ENCODE measurements around the gene MAP3K10.
"Not testable (repeated sequence)": the region's sequence is repeated elsewhere in the genome, so short reads cannot be mapped to it uniquely, and the experiment has no call there.

Gene MAP3K10

DNA sequence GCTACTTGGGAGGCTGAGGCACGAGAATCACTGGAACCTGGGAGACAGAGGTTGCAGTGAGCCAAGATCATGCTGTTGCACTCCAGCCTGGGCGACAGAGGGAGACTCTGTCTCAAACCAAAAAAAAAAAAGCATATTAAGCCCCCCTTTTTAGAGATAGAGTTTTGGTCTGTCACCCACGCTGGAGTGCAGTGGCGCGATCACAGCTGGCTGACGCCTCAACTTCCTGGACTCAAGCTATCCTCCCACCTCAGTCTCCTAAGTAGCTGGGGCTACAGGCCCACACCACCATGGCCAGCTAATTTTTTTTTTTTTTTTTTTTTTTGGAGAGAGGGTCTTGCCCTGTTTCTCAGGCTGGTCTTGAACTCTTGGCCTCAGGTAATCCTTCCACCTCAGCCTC, 34.2 kb upstream of the MAP3K10 start:
- Histone ChIP-seq H3K27me3 (ENCODE audit: insufficient read depth, low read length) (peaks cover 2% of the 10 kb centered on the region), H3K36me3 (ENCODE audit: insufficient read depth, low read length) (no peaks in the 10 kb centered on the region), H3K9me3 (ENCODE audit: low read length) (no peaks in the 10 kb centered on the region), H3K4me1 (ENCODE audit: insufficient read depth, low read length) (no peaks in the 10 kb centered on the region), H2AFZ (ENCODE audit: low read depth, low read length) (no peak overlapping the region), H3K4me3 (ENCODE audit: low read length) (no peak overlapping the region)

DNA sequence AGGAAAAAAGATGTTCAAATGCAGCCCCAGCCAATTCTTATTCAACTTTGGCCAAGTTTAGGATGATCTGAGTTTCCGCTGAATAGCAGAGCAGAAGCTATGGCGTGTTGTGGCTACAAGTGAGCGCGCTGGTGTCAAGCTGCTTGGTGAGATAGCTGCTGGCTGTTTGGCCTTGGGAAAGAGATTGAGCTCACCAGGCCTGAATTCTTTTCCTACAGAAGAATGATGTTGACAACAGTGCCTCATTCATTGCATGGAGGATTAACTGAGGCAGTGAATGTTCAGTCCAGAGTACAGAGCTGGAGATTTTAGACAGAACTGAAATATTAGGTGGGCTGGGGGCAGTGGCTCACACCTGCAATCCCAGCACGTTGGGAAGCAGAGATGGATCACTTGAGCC, 31.5 kb upstream of the MAP3K10 start:
- Histone ChIP-seq H3K4me3 (ENCODE audit: low read length) (no peak overlapping the region), H3K4me1 (ENCODE audit: insufficient read depth, low read length) (no peaks in the 10 kb centered on the region)

DNA sequence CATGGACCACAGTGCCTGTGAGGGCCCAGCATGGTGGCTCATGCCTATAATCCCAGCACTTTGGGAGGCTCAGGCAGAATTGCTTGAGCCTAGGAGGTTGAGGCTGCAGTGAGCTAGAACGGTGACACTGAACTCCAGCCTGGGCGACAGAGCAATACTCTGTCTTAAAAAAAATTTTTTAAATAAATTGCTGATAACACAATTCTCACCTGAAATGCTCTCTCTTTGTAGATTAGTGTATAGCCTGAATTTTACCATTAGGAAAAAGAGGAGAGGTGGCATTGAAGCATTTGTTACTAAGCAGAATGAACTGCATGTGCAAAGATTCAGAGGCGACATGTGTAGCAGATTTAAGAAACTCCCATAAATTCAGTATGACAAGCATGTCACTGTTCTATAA, 29.1 kb upstream of the MAP3K10 start:
- Histone ChIP-seq H3K36me3 (ENCODE audit: insufficient read depth, low read length) (no peaks in the 10 kb centered on the region), H3K4me1 (ENCODE audit: insufficient read depth, low read length) (no peaks in the 10 kb centered on the region), H3K4me3 (ENCODE audit: low read length) (no peak overlapping the region), H3K9me3 (ENCODE audit: low read length) (no peaks in the 10 kb centered on the region), H2AFZ (ENCODE audit: low read depth, low read length) (no peak overlapping the region), H3K27me3 (ENCODE audit: insufficient read depth, low read length) (no peaks in the 10 kb centered on the region)

More for the DNA sequence above, 31.5 kb upstream of the MAP3K10 start:
- Histone ChIP-seq H3K9me3 (ENCODE audit: low read length) (no peaks in the 10 kb centered on the region), H2AFZ (ENCODE audit: low read depth, low read length) (no peak overlapping the region), H3K27me3 (ENCODE audit: insufficient read depth, low read length) (no peaks in the 10 kb centered on the region), H3K36me3 (ENCODE audit: insufficient read depth, low read length) (no peaks in the 10 kb centered on the region)

DNA sequence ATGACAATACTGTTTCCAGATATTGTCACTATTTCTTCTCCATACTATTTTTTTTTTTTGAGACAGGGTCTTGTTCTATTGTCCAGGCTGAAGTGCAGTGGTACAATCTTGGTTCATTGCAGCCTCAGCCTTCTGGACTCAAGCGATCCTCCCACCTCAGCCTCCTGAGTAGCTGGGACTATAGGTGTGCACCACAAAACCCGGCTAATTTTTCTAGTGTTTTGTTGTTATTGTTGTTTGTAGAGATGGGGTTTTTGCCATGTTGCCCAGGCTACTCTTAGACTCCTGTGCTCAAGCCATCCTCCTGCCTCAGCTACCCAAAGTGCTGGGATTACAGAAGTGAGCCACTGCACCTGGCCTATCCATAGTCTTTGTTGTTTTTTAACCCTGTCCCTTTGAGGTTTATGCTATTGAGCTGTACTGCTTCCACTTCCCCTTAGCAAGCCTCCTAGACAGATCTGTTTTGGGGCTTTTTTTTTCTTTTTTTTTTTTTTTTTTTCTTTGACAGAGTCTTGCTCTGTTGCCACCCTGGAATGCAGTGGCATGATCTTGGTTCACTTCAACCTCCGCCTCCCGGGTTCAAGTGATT, 27.6 kb upstream of the MAP3K10 start:
- Histone ChIP-seq H3K27me3 (ENCODE audit: insufficient read depth, low read length) (no peaks in the 10 kb centered on the region), H3K9me3 (ENCODE audit: low read length) (no peaks in the 10 kb centered on the region), H2AFZ (ENCODE audit: low read depth, low read length) (no peak overlapping the region), H3K36me3 (ENCODE audit: insufficient read depth, low read length) (no peaks in the 10 kb centered on the region), H3K4me1 (ENCODE audit: insufficient read depth, low read length) (no peaks in the 10 kb centered on the region), H3K4me3 (ENCODE audit: low read length) (no peak overlapping the region)

DNA sequence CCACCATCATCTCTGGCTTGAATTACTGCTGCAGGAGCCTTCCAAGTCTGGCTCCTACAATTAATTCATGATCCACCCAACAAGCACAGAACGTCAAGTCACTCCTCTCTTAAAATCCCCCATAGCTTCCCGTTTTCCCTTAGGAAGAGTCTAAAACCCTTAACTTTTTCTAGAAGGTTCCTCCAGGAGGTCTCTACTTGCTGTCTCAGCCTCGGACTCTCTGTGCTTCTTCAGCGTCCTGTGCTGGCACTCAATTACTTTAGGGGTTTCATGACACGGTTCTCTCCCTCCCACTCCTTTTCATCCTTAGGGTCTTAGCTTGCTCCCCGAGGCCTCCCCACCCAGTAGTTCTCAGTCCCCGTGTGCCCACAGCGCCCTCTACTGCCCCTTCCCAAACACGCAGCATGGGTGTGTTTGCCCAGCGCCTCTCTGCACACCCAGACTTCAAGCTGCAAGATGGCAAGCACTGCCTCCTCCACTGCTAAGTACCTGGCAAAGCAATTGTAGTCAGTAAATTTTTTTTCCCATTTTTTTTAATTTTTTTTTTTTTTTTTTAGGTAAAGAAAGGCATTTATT, 25.8 kb upstream of the MAP3K10 start:
- Histone ChIP-seq H3K9me3 (ENCODE audit: low read length) (no peaks in the 10 kb centered on the region), H3K4me3 (ENCODE audit: low read length) (no peak overlapping the region), H3K36me3 (ENCODE audit: insufficient read depth, low read length) (no peaks in the 10 kb centered on the region), H2AFZ (ENCODE audit: low read depth, low read length) (no peak overlapping the region), H3K4me1 (ENCODE audit: insufficient read depth, low read length) (no peaks in the 10 kb centered on the region), H3K27me3 (ENCODE audit: insufficient read depth, low read length) (no peaks in the 10 kb centered on the region)

DNA sequence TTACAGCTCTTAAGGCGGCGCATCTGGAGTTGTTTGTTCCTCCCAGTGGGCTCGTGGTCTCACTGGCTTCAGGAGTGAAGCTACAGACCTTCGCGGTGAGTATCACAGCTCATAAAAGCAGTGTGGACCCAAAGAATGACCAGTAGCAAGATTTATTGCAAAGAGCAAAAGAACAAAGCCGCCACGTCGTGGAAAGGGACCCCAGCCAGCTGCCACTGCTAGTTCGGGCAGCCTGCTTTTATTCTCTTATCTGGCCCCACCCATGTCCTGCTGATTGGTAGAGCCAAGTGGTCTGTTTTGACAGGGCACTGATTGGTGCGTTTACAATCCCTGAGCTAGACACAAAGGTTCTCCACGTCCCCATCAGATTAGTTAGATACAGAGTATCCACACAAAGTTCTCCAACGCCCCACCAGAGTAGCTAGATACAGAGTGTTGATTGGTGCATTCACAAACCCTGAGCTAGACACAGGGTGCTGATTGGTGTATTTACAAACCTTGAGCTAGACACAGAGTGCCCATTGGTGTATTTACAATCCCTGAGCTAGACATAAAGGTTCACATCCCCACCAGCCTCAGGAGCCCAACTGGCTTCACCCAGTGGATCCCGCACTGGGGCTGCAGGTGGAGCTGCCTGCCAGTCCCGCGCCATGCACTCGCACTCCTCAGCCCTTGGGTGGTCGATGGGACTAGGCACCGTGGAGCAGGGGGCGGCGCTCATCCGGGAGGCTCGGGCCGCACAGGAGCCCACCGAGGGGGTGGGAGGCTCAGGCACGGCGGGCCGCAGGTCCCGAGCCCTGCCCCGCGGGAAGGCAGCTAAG, 21.5 kb upstream of the MAP3K10 start:
- not testable (repeated sequence) for H3K4me1 ChIP-seq (ENCODE audit: insufficient read depth, low read length); H2AFZ ChIP-seq (ENCODE audit: low read depth, low read length); H3K9me3 ChIP-seq (ENCODE audit: low read length); H3K4me3 ChIP-seq (ENCODE audit: low read length); H3K27me3 ChIP-seq (ENCODE audit: insufficient read depth, low read length); H3K36me3 ChIP-seq (ENCODE audit: insufficient read depth, low read length)

DNA sequence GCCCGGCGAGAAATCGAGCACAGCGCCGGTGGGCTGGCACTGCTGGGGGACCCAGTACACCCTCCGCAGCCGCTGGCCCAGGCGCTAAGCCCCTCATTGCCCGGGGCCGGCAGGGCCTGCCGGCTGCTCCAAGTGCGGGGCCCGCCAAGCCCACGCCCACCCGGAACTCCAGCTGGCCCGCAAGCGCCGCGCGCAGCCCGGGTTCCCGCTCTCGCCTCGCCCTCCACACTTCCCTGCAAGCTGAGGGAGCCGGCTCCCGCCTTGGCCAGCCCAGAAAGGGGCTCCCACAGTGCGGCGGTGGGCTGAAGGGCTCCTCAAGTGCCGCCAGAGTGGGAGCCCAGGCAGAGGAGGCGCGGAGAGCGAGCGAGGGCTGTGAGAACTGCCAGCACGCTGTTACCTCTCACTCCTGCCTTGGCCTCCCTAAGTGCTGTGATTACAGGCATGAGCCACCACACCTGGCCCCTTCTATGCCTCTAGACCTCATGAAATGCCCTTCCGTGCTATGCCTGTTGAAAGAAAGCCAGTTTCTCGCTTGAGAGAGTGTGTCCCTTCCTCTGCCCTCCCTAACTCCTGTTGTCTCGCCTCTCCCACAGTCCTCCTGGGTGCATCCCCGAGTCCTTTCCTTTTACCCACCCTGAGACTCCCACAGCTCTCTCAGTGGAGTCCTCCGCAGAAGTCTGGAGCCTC, 20.8 kb upstream of the MAP3K10 start:
- not testable (repeated sequence) for H3K27me3 ChIP-seq (ENCODE audit: insufficient read depth, low read length); H2AFZ ChIP-seq (ENCODE audit: low read depth, low read length); H3K9me3 ChIP-seq (ENCODE audit: low read length); H3K4me3 ChIP-seq (ENCODE audit: low read length); H3K4me1 ChIP-seq (ENCODE audit: insufficient read depth, low read length); H3K36me3 ChIP-seq (ENCODE audit: insufficient read depth, low read length)

DNA sequence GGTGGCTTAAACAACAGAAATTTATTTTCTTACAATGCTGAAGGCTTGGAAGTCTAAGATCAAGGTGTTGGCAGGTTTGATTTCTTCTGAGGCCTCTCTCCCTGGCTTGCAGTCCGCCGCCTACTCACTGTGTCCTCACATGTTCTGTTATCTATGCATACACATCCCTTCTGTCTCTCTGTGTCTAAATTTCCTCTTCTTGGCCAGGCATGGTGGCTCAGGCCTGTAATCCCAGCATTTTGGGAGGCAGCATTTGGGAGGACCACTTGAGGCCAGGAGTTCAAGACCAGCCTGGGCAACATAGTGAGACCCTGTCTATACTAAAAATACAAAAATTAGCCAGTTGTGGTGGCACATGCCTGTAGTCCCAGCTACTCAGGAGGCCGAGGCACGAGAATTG, 19.9 kb upstream of the MAP3K10 start:
- H3K4me3 ChIP-seq (ENCODE audit: low read length); H3K9me3 ChIP-seq (ENCODE audit: low read length); H3K27me3 ChIP-seq (ENCODE audit: insufficient read depth, low read length); H2AFZ ChIP-seq (ENCODE audit: low read depth, low read length); H3K36me3 ChIP-seq (ENCODE audit: insufficient read depth, low read length); H3K4me1 ChIP-seq (ENCODE audit: insufficient read depth, low read length): not testable (repeated sequence)

DNA sequence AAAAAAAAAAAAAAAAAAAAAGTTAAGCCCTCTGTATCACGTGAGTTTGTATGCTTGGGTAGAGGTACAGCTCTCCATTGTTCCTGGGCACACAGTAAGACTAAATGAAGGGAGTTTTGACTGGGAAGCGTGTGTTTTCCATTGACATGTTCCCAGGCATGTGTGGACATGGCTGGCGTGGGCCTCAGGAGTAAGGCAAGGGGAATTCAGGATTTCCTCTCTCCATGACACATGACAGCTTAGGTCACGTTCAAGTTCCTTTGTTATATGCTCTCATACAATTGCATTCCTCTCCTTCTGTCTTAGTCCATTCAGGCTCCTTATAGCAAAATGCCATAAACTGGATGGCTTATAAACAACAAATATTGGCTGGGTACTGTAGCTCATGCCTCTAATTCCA, 17.1 kb upstream of the MAP3K10 start:
- H3K4me3 ChIP-seq (ENCODE audit: low read length) = no peak overlapping the region
- no peaks in the 10 kb centered on the region for H3K4me1 ChIP-seq (ENCODE audit: insufficient read depth, low read length)
- no peaks in the 10 kb centered on the region for H3K27me3 ChIP-seq (ENCODE audit: insufficient read depth, low read length)
- H2AFZ ChIP-seq (ENCODE audit: low read depth, low read length) = no peak overlapping the region
- H3K9me3 ChIP-seq (ENCODE audit: low read length) = no peaks in the 10 kb centered on the region
- no peaks in the 10 kb centered on the region for H3K36me3 ChIP-seq (ENCODE audit: insufficient read depth, low read length)

DNA sequence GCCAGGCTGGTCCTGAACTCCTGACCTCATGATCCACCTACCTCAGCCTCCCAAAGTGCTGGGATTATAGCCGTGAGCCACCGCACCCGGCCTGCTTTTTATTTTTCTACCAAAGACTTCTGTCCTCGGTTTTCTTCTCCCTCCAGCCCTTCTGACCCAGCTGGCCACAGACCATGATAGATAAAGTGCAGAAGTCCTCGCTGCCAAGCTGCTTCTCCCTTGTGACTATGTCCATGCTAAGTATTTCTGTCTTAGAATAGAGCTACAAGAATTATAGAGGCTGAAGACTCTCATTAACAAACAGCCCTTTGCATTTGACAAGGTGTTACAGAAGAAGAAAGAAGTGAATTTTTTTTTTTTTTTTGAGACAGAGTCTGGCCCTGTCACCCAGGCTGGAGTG, 15.4 kb upstream of the MAP3K10 start:
- Histone ChIP-seq H3K36me3 (ENCODE audit: insufficient read depth, low read length) (no peaks in the 10 kb centered on the region), H2AFZ (ENCODE audit: low read depth, low read length) (no peak overlapping the region), H3K4me3 (ENCODE audit: low read length) (no peak overlapping the region), H3K27me3 (ENCODE audit: insufficient read depth, low read length) (peaks cover 2% of the 10 kb centered on the region), H3K4me1 (ENCODE audit: insufficient read depth, low read length) (no peaks in the 10 kb centered on the region), H3K9me3 (ENCODE audit: low read length) (no peaks in the 10 kb centered on the region)

DNA sequence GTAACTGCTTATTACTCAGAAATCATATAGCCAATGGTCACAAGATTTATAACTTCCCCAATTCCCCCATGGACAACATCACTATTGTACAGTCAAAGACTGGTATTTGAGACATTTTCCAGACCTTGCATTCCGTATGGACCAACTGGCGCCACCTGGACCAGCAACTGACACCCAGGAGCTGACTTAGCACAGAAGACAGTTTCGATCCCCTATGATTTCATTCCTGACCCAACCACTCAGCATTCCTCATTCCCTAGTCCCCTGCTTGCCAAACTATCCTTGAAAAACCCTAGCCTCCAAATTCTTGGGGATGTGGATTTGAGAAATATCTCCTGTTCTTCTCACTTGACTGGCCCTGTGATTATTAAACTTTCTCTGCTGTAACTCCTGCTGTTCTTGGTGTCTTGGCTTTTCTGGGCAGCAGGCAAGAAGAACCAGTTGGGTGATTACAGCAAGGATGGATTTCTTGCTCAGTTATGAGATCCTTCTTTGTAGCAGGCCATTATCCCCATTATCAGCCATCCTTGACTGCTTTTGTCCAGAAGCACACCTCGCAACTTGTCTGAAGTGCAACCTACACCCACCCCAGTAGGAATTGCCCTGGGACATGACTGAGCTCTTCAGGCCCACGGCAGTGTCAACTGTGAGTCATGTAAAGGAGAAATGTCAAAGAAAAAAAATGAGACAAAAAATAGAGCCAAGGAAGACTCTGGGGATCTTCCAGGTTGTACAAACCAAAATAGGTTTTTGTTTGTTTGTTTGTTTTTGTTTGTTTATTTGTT, 13.7 kb upstream of the MAP3K10 start:
- no peak overlapping the region for H3K4me3 ChIP-seq (ENCODE audit: low read length)
- H2AFZ ChIP-seq (ENCODE audit: low read depth, low read length) = no peak overlapping the region
- no peaks in the 10 kb centered on the region for H3K4me1 ChIP-seq (ENCODE audit: insufficient read depth, low read length)
- no peaks in the 10 kb centered on the region for H3K36me3 ChIP-seq (ENCODE audit: insufficient read depth, low read length)
- no peaks in the 10 kb centered on the region for H3K9me3 ChIP-seq (ENCODE audit: low read length)
- H3K27me3 ChIP-seq (ENCODE audit: insufficient read depth, low read length) = peaks cover 2% of the 10 kb centered on the region

DNA sequence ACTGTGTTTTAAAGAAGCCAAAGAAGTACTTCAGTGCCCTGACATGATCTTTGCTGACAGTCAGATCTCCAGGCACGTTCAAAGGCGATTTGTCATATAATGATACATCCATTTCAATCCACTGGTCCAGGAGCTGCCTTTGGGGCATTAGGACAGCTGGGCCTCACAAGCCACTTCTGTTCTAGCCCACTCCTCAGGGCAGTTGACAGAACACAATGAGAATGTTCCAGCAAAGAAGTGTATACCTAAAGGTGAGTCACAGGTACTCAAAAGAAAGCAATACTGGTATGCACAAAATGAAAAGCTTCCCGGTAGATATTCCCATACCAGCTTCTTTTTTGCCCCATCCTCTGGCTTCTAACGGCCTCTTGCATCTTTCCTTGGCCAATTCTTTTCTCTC, 12.5 kb upstream of the MAP3K10 start:
- H2AFZ ChIP-seq (ENCODE audit: low read depth, low read length) = no peak overlapping the region
- no peaks in the 10 kb centered on the region for H3K36me3 ChIP-seq (ENCODE audit: insufficient read depth, low read length)
- H3K9me3 ChIP-seq (ENCODE audit: low read length) = no peaks in the 10 kb centered on the region
- no peaks in the 10 kb centered on the region for H3K4me1 ChIP-seq (ENCODE audit: insufficient read depth, low read length)
- H3K4me3 ChIP-seq (ENCODE audit: low read length) = no peak overlapping the region
- peaks cover 2% of the 10 kb centered on the region for H3K27me3 ChIP-seq (ENCODE audit: insufficient read depth, low read length)

DNA sequence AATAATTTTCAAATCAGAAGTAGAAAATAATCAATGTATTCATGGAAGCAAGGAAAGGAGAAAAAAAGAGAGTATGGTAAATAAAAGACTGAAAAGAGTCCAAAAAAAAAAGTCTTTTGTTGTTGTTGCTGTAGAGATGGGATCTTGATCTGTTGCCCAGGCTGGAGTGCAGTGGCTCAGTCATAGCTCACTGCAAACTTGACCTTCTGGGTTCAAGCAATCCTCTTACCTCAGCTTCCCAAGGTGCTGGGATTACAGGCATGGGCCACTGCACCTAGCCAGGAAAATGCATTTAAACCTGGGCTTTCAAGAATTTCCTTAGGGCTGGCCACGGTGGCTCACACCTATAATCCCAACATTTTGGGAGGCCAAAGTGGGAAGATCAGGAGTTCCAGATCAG, 7.0 kb upstream of the MAP3K10 start:
- H3K4me3 ChIP-seq (ENCODE audit: low read length) = no peak overlapping the region
- peaks cover 2% of the 10 kb centered on the region for H3K27me3 ChIP-seq (ENCODE audit: insufficient read depth, low read length)
- H2AFZ ChIP-seq (ENCODE audit: low read depth, low read length) = no peak overlapping the region
- no peaks in the 10 kb centered on the region for H3K36me3 ChIP-seq (ENCODE audit: insufficient read depth, low read length)
- H3K4me1 ChIP-seq (ENCODE audit: insufficient read depth, low read length) = no peaks in the 10 kb centered on the region
- no peaks in the 10 kb centered on the region for H3K9me3 ChIP-seq (ENCODE audit: low read length)
